Lower leg skin (tissue), 4 donors: Measurements from ENCODE around the gene C1orf216. TPM values are rescaled to one million over a fixed set of nuclear protein-coding genes. Genes with fewer than 3 reads are reported as not detected.

Experiments
- DNase-seq, 2 donors: peaks; one replicate each; pipeline ENCODE4 v3.0.0-alpha.2; 2019; ENCODE audit warnings: low spot score in 2 of 2
- H3K4me3 ChIP-seq: fragments of 200-600 bp; sonication (generic); 2 replicates; pipeline ENCODE4 v1.5.1; 2017; ENCODE audit warnings: mild to moderate bottlenecking, low read depth; ENCODE audit not compliant: poor library complexity, severe bottlenecking
- POLR2A ChIP-seq, 2 donors: fragments of 450-650 bp; IDR thresholded peaks; one replicate each; pipeline ENCODE4 v1.6.1; 2016 to 2017; ENCODE audit warnings: antibody characterized with exemption in 2 of 2, mild to moderate bottlenecking in 1 of 2, moderate library complexity in 1 of 2
- WGBS, 2 donors: methylation state at CpG; one replicate each; pipeline ENCODE4 v1.1.5; 2018; 5-methylcytosine and 5-hydroxymethylcytosine counted together
- intact Hi-C: fragments of 100-400 bp; cut with DNase I; formaldehyde crosslinking; loops from one replicate; pipeline ENCODE4 v1.15.0; 2023; ENCODE audit warnings: low total_unique reads
- total RNA-seq, 4 donors: library from RNA; depleted of rRNA; stranded (reverse); fragments of >200 nt; gene quantifications; one replicate each; pipeline ENCODE4 v1.1.0, GENCODE V29; 2016
- TF ChIP-seq, protein P1 (sequence below), 3 donors: fragments of 450-650 bp; IDR thresholded peaks; one replicate each; pipeline ENCODE4 v1.5.1; 2016; ENCODE audit warnings: antibody characterized with exemption in 3 of 3, mild to moderate bottlenecking in 3 of 3, moderate library complexity in 2 of 3

C1orf216 gene
- total RNA-seq, 4 donors from 2014 or later: 5.6 to 9.8 (median 6.5) TPM

DNA sequence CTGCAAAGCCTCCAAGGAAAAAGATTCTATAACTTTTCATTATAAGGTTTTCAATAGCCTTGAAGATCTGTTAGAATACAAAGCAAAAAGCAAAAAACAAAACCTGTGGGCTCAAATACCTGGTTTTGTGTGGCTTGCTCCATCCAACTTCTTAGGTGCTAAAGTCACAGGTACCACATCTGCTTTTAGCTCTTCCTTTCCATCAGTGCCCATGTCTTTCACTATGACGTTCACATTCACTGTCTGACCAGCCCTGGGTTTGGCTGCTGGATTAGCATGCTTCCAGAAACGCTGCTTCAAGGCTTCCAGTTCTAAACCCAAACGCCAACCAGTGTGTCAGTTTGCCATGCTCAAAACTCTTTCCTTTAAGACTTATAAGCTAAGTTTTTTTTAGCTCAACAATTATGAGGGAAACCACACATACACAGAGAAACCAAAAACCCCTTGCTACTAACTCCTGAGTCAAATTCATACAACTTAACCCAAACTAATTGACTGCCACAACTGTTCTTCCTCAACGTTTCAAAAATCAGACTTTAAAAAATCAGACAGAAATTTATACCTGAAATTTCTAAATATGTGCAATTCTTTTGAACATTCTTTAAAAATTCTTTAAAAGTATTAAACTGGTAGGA is 35.1 kb upstream of the C1orf216 start:
- intact Hi-C loops: no loop called here
- WGBS, 2 donors: 83 to 87% methylated on average over 4 of the region's 4 CpGs
- no peak for DNase-seq

DNA sequence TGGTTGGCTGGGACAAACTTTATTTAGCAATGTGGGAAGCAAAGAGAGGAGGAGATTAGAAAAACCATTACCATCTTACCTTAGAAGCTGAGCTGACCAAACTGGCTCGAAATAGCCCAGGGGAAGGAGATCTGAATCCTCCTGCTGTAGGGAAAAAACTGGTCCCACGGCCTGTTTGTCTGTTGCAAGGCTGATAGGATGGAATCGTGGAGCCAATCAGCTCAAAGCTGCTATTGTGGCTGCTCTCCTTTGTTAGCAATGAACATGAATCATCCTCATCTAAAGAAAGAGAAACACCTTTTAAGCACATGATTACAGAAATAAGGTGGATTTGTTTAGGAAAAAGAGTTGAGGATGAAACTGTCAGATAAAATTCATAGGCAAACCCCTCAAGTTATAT is 29.6 kb upstream of the C1orf216 start:
- DNase-seq: no peak
- intact Hi-C loops: no loop called here
- H3K4me3 ChIP-seq: no peak overlapping the region
- TF ChIP-seq, protein P1, sequence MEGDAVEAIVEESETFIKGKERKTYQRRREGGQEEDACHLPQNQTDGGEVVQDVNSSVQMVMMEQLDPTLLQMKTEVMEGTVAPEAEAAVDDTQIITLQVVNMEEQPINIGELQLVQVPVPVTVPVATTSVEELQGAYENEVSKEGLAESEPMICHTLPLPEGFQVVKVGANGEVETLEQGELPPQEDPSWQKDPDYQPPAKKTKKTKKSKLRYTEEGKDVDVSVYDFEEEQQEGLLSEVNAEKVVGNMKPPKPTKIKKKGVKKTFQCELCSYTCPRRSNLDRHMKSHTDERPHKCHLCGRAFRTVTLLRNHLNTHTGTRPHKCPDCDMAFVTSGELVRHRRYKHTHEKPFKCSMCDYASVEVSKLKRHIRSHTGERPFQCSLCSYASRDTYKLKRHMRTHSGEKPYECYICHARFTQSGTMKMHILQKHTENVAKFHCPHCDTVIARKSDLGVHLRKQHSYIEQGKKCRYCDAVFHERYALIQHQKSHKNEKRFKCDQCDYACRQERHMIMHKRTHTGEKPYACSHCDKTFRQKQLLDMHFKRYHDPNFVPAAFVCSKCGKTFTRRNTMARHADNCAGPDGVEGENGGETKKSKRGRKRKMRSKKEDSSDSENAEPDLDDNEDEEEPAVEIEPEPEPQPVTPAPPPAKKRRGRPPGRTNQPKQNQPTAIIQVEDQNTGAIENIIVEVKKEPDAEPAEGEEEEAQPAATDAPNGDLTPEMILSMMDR (IDR thresholded peaks at IDR 0.05): no peak
- 65 to 67% methylated on average over 3 of the region's 3 CpGs for WGBS, 2 donors

More for the DNA sequence above, 35.1 kb upstream of the C1orf216 start:
- H3K4me3 ChIP-seq: no peak overlapping the region
- no peak for TF ChIP-seq POLR2A (IDR thresholded peaks at IDR 0.05)
- TF ChIP-seq, protein P1 (IDR thresholded peaks at IDR 0.05): no peak

DNA sequence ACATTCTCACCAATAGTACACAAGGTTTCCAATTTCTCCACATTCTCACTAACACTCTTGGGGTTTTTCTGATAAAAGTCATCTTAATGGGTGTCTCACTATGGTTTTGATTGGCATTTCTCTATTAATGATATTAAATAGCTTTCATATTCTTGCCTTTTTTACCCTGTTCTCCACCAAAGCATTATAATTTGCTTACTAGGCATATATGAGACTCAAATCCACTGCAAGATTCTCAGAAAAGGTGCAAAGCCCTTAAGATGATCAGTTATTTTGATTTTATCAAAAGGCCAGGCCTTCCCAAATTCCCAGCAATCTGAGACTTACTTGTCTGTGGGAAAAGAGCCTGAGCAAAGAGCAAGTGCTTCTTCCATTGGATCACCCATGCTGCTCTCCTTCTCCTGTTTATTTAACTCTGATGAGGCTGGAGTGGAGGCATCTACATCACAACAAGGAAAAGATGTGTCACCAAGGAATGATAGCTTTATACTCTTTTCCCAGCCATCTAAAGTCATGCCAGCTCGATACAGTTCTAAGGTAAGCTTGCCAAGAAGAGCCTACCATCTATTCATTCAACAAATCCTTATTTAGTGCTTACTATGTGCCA is 26.5 kb upstream of the C1orf216 start:
- TF ChIP-seq POLR2A (IDR thresholded peaks at IDR 0.05): no peak
- TF ChIP-seq, protein P1 (IDR thresholded peaks at IDR 0.05): no peak
- 90 to 96% methylated on average over 1 of the region's 1 CpG for WGBS, 2 donors
- intact Hi-C loops: no loop called here
- H3K4me3 ChIP-seq: no peak overlapping the region
- DNase-seq: no peak

DNA sequence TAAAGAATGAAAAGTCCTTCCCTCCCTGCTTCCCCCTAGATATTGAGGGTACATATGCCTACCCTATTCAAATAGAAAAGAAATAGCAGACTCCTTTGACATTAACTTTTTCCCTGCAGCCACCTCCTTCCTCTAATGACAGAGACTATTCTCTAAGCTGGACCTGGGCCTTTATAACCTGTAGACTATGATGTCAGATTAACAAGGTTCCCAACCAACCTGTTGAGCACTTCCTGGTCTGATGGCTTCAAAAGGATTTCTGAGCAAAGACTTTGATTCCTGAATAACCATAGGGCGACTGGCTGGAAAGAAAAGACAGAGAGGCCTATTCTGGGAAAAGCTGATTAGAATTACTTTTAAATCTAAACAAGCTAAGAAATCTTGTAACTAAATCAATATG is 18.4 kb upstream of the C1orf216 start:
- intact Hi-C loops: no loop called here
- H3K4me3 ChIP-seq: no peak overlapping the region
- DNase-seq: no peak
- TF ChIP-seq POLR2A (IDR thresholded peaks at IDR 0.05): no peak
- TF ChIP-seq, protein P1 (IDR thresholded peaks at IDR 0.05): no peak
- WGBS, 2 donors: 88 to 91% methylated on average over 1 of the region's 1 CpG

DNA sequence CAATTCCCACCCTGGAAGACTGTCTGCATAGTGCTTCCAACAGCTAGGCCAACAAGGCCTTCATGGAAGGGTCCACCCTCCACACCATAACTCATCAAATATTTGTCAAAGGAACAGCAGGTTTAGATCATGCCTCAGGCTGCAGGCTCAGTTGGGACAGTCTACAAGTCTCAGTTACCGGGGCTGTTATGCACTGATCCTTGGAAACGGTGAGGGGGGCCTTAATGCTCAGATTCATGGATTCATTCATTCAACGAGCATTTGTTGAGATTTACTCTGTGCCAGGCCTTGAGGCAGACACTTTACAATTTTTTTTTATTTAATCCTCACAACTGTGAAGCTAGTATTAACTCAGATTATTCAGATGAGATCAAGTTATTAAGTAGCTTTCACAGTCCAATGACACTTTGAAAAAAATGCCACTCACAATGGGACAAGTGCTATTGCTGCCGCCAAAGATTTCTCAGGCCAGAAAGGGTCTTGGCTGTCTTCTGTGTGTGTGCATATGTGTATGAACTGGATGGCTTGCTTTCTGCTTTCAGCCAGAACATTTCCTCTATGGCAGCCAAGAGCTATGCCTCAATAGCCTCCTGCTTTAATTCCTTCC is 8.9 kb upstream of the C1orf216 start:
- peak in 1 of 2 donors; percentile 50 for DNase-seq
- TF ChIP-seq POLR2A (IDR thresholded peaks at IDR 0.05): no peak
- TF ChIP-seq, protein P1 (IDR thresholded peaks at IDR 0.05): no peak
- no peak overlapping the region for H3K4me3 ChIP-seq
- 73 to 81% methylated on average over 4 of the region's 4 CpGs for WGBS, 2 donors
- intact Hi-C loops: loop anchor here (5.0 kb wide), 1 partner anchor 160 kb away; no protein-coding TSS in a partner anchor
